Neural cell (in vitro differentiated cells): ENCODE measurements around the gene MDGA2. TPM values are rescaled to one million over a fixed set of nuclear protein-coding genes. Genes with fewer than 3 reads are reported as not detected.
A peak's percentile ranks its signal among the peaks of the same experiment; 100 is the strongest.

ENCODE experiments used
- H2AFZ ChIP-seq: fragments of 200-600, 300-800 bp; sonication (generic), shearing (Covaris generic); 2 replicates; pipeline ENCODE4 v1.6.0; 2014; ENCODE audit warnings: low read depth, mild to moderate bottlenecking, antibody characterized with exemption, low read length, moderate library complexity
- H3F3A ChIP-seq: fragments of 200-600 bp; shearing (Covaris generic); 2 replicates; pipeline ENCODE4 v1.6.1; 2016; ENCODE audit warnings: mild to moderate bottlenecking, moderate library complexity, mixed read lengths, antibody characterized with exemption, low read length; ENCODE audit not compliant: insufficient read depth, poor library complexity, severe bottlenecking
- H3K27ac ChIP-seq: fragments of 200-600, 300-800 bp; sonication (generic), shearing (Covaris generic); 2 replicates; pipeline ENCODE4 v1.5.1; 2014; ENCODE audit warnings: mild to moderate bottlenecking, low read length, moderate library complexity
- H3K27me3 ChIP-seq: fragments of 300-800, 200-600 bp; sonication (generic), shearing (Covaris generic); 2 replicates; pipeline ENCODE4 v1.6.0; 2014; ENCODE audit warnings: mild to moderate bottlenecking, low read depth, low read length, moderate library complexity; ENCODE audit not compliant: insufficient read depth
- H3K36me3 ChIP-seq: fragments of 300-800, 200-600 bp; sonication (generic), shearing (Covaris generic); 2 replicates; pipeline ENCODE4 v1.5.1; 2014; ENCODE audit warnings: mild to moderate bottlenecking, antibody characterized with exemption, low read length, moderate library complexity; ENCODE audit not compliant: insufficient read depth
- H3K4me2 ChIP-seq: fragments of 300-800, 200-600 bp; sonication (generic), shearing (Covaris generic); 2 replicates; pipeline ENCODE4 v1.6.0; 2014; ENCODE audit warnings: mild to moderate bottlenecking, low read length
- H3K4me3 ChIP-seq: fragments of 300-800, 200-600 bp; sonication (generic), shearing (Covaris generic); 2 replicates; pipeline ENCODE4 v1.5.1; 2014; ENCODE audit warnings: mild to moderate bottlenecking, low read length, moderate library complexity
- H3K79me2 ChIP-seq: fragments of 200-600 bp; shearing (Covaris generic); replicated peaks from 2 replicates; pipeline ENCODE4 v1.6.0; 2014; ENCODE audit warnings: mild to moderate bottlenecking, low read length, moderate library complexity; ENCODE audit not compliant: insufficient read depth
- H3K9ac ChIP-seq: fragments of 300-800, 200-600 bp; sonication (generic), shearing (Covaris generic); 2 replicates; pipeline ENCODE4 v1.6.1; 2016; ENCODE audit warnings: mild to moderate bottlenecking, low read length, mixed read lengths
- H3K9me2 ChIP-seq: fragments of 200-600 bp; shearing (Covaris generic); 2 replicates; pipeline ENCODE4 v1.6.1; 2016; ENCODE audit warnings: mild to moderate bottlenecking, low read length, mixed read lengths; ENCODE audit not compliant: insufficient read depth
- H3K9me3 ChIP-seq: fragments of 200-600, 300-800 bp; sonication (generic), shearing (Covaris generic); 2 replicates; pipeline ENCODE4 v1.6.1; 2016; ENCODE audit warnings: mild to moderate bottlenecking, mixed run types, low read length, moderate library complexity, mixed read lengths
- H4K20me1 ChIP-seq: fragments of 200-600 bp; shearing (Covaris generic); 2 replicates; pipeline ENCODE4 v1.6.1; 2016; ENCODE audit warnings: mild to moderate bottlenecking, mixed run types; ENCODE audit not compliant: insufficient read depth
- EP300 ChIP-seq: fragments of 450-650 bp; conservative IDR thresholded peaks from 2 replicates; pipeline ENCODE4 v1.6.1; 2014; ENCODE audit warnings: antibody characterized with exemption, mild to moderate bottlenecking, moderate library complexity; ENCODE audit not compliant: poor library complexity, severe bottlenecking
- EZH2 ChIP-seq: fragments of 200-600, 300-800 bp; shearing (Covaris generic), sonication (generic); IDR thresholded peaks from 2 replicates; pipeline ENCODE4 v1.6.1; 2014; ENCODE audit warnings: antibody characterized with exemption, low read length, borderline replicate concordance, mild to moderate bottlenecking; ENCODE audit not compliant: insufficient read depth, poor library complexity, severe bottlenecking
- MXI1 ChIP-seq: fragments of 450-650 bp; conservative IDR thresholded peaks from 2 replicates; pipeline ENCODE4 v1.6.1; 2014; ENCODE audit warnings: antibody characterized with exemption, mild to moderate bottlenecking; ENCODE audit not compliant: poor library complexity, severe bottlenecking
- POLR2AphosphoS5 ChIP-seq: IDR thresholded peaks from 2 replicates; pipeline ENCODE4 v1.6.1; 2012
- RAD21 ChIP-seq: fragments of 450-650 bp; conservative IDR thresholded peaks from 2 replicates; pipeline ENCODE4 v1.6.1; 2014; ENCODE audit warnings: antibody characterized with exemption, mild to moderate bottlenecking, moderate library complexity
- SMC3 ChIP-seq: fragments of 450-650 bp; conservative IDR thresholded peaks from 2 replicates; pipeline ENCODE4 v1.6.1; 2014; ENCODE audit warnings: antibody characterized with exemption, mild to moderate bottlenecking, moderate library complexity; ENCODE audit not compliant: poor library complexity
- TAF1 ChIP-seq: IDR thresholded peaks from 2 replicates; pipeline ENCODE4 v1.6.1; 2012; ENCODE audit warnings: low read depth
- polyA plus RNA-seq: library from polyadenylated mRNA; depleted of rRNA; stranded (reverse); fragments of >200 nt; gene quantifications from 2 replicates; pipeline ENCODE4 v1.2.3, GENCODE V29; 2014
- TF ChIP-seq, protein P1 (sequence below): fragments of 450-650 bp; IDR thresholded peaks from 2 replicates; pipeline ENCODE4 v1.5.1; 2014; ENCODE audit warnings: antibody characterized with exemption, mild to moderate bottlenecking, moderate library complexity; ENCODE audit not compliant: poor library complexity, severe bottlenecking
- TF ChIP-seq, protein P2 (sequence below): IDR thresholded peaks from 2 replicates; pipeline ENCODE4 v1.6.1; 2012; ENCODE audit warnings: borderline replicate concordance

The MDGA2 gene
- polyA plus RNA-seq, 1 donor from 2014 or later = 3.8 TPM

DNA sequence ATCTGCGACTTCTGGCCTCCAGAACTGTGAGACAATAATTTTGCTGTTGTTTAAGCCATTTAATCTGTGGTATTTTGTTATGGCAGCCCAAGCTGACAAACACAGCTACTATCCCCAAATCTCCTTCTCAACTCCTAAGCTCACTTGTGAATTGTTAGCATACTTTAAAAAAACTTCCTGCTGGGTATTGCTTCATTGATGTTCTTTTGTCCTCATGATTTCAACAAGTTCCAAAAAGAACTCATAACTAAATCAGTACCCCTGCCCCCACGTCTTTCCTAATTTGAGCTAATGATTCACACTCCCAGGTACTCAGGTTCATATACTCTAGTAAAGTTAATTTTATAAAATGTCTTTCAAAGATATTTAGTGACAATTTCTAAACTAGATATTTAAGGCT is 125.5 kb downstream of the MDGA2 start:
- no peaks in the 10 kb centered on the region for H3K36me3 ChIP-seq
- no peaks in the 10 kb centered on the region for H3K9me3 ChIP-seq
- no peaks in the 10 kb centered on the region for H3K27me3 ChIP-seq
- no peaks in the 10 kb centered on the region for H3F3A ChIP-seq
- no peak overlapping the region for H3K4me2 ChIP-seq
- no peaks in the 10 kb centered on the region for H4K20me1 ChIP-seq
- TF ChIP-seq EZH2 = no peak
- TF ChIP-seq SMC3 = no peak
- no peak for TF ChIP-seq RAD21
- H2AFZ ChIP-seq = no peak overlapping the region
- H3K27ac ChIP-seq = no peak overlapping the region
- no peak overlapping the region for H3K9ac ChIP-seq
- H3K9me2 ChIP-seq = no peaks in the 10 kb centered on the region
- H3K4me3 ChIP-seq = no peak overlapping the region
- H3K79me2 ChIP-seq = no peaks in the 10 kb centered on the region

DNA sequence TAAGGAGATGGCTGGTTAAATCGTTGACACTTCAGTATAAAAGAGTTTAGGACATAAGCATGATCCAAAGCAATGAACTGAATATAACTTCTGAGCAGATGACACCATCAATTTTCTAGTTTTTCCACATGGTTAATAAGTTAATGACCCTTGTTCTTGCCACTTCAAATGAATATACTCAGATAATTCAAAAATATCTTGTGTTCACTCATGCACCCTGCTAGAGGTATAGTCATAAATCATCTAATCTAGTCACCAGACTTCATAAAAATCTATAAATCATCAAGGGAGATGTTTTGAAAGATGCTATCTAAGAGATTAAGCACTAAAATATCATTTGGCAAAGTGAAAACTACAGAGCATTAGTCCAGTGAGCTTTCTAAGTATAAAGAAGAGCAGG is 131.9 kb downstream of the MDGA2 start:
- H3F3A ChIP-seq = no peaks in the 10 kb centered on the region
- no peak overlapping the region for H3K9ac ChIP-seq
- H4K20me1 ChIP-seq = no peaks in the 10 kb centered on the region
- H3K79me2 ChIP-seq = no peaks in the 10 kb centered on the region
- no peak overlapping the region for H3K4me2 ChIP-seq
- H3K9me2 ChIP-seq = no peaks in the 10 kb centered on the region
- no peaks in the 10 kb centered on the region for H3K27me3 ChIP-seq
- H3K9me3 ChIP-seq = no peaks in the 10 kb centered on the region
- no peak overlapping the region for H3K4me3 ChIP-seq
- H2AFZ ChIP-seq = no peak overlapping the region
- no peaks in the 10 kb centered on the region for H3K36me3 ChIP-seq
- no peak overlapping the region for H3K27ac ChIP-seq
- TF ChIP-seq SMC3 = no peak
- TF ChIP-seq POLR2AphosphoS5 = no peak
- no peak for TF ChIP-seq EP300
- no peak for TF ChIP-seq RAD21
- no peak for TF ChIP-seq EZH2
- TF ChIP-seq TAF1 = no peak
- TF ChIP-seq, protein P1, sequence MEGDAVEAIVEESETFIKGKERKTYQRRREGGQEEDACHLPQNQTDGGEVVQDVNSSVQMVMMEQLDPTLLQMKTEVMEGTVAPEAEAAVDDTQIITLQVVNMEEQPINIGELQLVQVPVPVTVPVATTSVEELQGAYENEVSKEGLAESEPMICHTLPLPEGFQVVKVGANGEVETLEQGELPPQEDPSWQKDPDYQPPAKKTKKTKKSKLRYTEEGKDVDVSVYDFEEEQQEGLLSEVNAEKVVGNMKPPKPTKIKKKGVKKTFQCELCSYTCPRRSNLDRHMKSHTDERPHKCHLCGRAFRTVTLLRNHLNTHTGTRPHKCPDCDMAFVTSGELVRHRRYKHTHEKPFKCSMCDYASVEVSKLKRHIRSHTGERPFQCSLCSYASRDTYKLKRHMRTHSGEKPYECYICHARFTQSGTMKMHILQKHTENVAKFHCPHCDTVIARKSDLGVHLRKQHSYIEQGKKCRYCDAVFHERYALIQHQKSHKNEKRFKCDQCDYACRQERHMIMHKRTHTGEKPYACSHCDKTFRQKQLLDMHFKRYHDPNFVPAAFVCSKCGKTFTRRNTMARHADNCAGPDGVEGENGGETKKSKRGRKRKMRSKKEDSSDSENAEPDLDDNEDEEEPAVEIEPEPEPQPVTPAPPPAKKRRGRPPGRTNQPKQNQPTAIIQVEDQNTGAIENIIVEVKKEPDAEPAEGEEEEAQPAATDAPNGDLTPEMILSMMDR = no peak
- TF ChIP-seq MXI1 = no peak
- TF ChIP-seq, protein P2, sequence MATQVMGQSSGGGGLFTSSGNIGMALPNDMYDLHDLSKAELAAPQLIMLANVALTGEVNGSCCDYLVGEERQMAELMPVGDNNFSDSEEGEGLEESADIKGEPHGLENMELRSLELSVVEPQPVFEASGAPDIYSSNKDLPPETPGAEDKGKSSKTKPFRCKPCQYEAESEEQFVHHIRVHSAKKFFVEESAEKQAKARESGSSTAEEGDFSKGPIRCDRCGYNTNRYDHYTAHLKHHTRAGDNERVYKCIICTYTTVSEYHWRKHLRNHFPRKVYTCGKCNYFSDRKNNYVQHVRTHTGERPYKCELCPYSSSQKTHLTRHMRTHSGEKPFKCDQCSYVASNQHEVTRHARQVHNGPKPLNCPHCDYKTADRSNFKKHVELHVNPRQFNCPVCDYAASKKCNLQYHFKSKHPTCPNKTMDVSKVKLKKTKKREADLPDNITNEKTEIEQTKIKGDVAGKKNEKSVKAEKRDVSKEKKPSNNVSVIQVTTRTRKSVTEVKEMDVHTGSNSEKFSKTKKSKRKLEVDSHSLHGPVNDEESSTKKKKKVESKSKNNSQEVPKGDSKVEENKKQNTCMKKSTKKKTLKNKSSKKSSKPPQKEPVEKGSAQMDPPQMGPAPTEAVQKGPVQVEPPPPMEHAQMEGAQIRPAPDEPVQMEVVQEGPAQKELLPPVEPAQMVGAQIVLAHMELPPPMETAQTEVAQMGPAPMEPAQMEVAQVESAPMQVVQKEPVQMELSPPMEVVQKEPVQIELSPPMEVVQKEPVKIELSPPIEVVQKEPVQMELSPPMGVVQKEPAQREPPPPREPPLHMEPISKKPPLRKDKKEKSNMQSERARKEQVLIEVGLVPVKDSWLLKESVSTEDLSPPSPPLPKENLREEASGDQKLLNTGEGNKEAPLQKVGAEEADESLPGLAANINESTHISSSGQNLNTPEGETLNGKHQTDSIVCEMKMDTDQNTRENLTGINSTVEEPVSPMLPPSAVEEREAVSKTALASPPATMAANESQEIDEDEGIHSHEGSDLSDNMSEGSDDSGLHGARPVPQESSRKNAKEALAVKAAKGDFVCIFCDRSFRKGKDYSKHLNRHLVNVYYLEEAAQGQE = no peak

DNA sequence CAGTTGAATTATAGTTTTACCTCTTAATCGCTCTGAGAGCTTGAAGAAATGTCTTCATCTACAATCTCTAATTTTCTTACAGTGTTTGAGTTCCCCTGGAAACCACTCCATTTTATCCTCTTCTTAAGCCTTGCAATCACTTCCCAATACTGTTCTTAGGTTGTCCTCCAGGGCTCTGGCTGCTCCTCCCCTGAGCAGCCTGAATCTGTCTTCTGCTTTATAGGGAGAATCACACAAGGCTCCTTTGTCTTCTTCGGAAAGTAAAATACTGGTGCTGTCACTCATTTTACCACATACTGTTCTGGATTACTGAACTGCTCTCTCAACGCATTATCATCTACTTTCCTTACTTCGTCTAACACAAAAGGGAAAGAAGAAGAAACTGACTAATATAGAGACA is 133.7 kb downstream of the MDGA2 start:
- Histone ChIP-seq H3K9ac (no peak overlapping the region), H3K9me3 (no peaks in the 10 kb centered on the region), H4K20me1 (no peaks in the 10 kb centered on the region), H3K36me3 (no peaks in the 10 kb centered on the region), H3K4me3 (peak overlapping the region; percentile 37), H3K9me2 (no peaks in the 10 kb centered on the region), H3K27ac (peak overlapping the region; percentile 54), H2AFZ (no peak overlapping the region), H3F3A (no peaks in the 10 kb centered on the region), H3K79me2 (no peaks in the 10 kb centered on the region), H3K4me2 (no peak overlapping the region), H3K27me3 (no peaks in the 10 kb centered on the region)
- TF ChIP-seq TAF1 (no peak), SMC3 (peak; percentile 13), POLR2AphosphoS5 (no peak)
- TF ChIP-seq, protein P1 = peak; percentile 32
- TF ChIP-seq, protein P2 = no peak
